HepG2 (cell line): ENCODE measurements around the gene VAV2. TPM values are rescaled to one million over a fixed set of nuclear protein-coding genes. Genes with fewer than 3 reads are reported as not detected.
A peak's percentile ranks its signal among the peaks of the same experiment; 100 is the strongest.
"Not testable (repeated sequence)": the region's sequence is repeated elsewhere in the genome, so short reads cannot be mapped to it uniquely, and the experiment has no call there.

Experiments used
- ATAC-seq: fragments of 200-7000 bp; cut with Tn5 transposase; 3 replicates; pipeline ENCODE4 v1.9.1; 2020; ENCODE audit warnings: mild to moderate bottlenecking, moderate library complexity
- BruUV-seq: library from RNA; stranded (reverse); fragments of 400-500 nt; replicated peaks from 2 replicates; lab custom pipeline; 2021; lab: Mats Ljungman, UMichigan
- CTCF ChIA-PET: fragments of 300-600 bp; formaldehyde crosslinking; extraction: SDS; loops from one replicate; lab custom pipeline; 2021; ENCODE audit warnings: low total read pairs, inconsistent platforms, low intra/inter-chr PET ratio; lab: Yijun Ruan, JAX
- POLR2A ChIA-PET: fragments of 350-600 bp; sonication (Branson Sonifier 250); formaldehyde crosslinking; loops from one replicate; lab custom pipeline; 2020; ENCODE audit warnings: antibody characterized with exemption, inconsistent platforms; lab: Yijun Ruan, JAX
- DNase-seq: peaks from one replicate; pipeline ENCODE4 v3.0.0-alpha.2; 2015; ENCODE audit warnings: low spot score
- FAIRE-seq: peaks from 3 replicates; lab custom pipeline; 2011; peaks lifted over from hg19 to GRCh38; lab: Jason Lieb, UNC
- H2AFZ ChIP-seq: one replicate; pipeline ENCODE4 v1.6.1; 2011; ENCODE audit warnings: low read length, inconsistent platforms
- H3K27ac ChIP-seq: fragments of 300-600 bp; 3 replicates; pipeline ENCODE4 v1.8.0; 2011; ENCODE audit warnings: mixed run types, mild to moderate bottlenecking, mixed read lengths, low read length, inconsistent platforms; ENCODE audit not compliant: insufficient read depth; ENCODE audit errors: extremely low read length
- H3K27me3 ChIP-seq, 2 experiments: fragments of 200-600 bp in 1 of 2; 2 replicates in 1 of 2; 3 replicates in 1 of 2; pipeline versions ENCODE4 v1.6.0 to v1.8.0; 2011; ENCODE audit warnings: low read length in 2 of 2, mild to moderate bottlenecking in 2 of 2, moderate library complexity in 2 of 2, inconsistent platforms in 1 of 2; ENCODE audit not compliant: insufficient read depth in 2 of 2, control insufficient read depth in 1 of 2
- H3K36me3 ChIP-seq, 2 experiments: fragments of 200-600 bp in 1 of 2; replicated peaks in 1 of 2; 2 replicates in 1 of 2; 3 replicates in 1 of 2; pipeline versions ENCODE4 v1.5.1 to v1.8.0; 2011; ENCODE audit warnings: low read length in 2 of 2, inconsistent platforms in 1 of 2; ENCODE audit not compliant: insufficient read depth in 2 of 2, control insufficient read depth in 1 of 2
- H3K4me1 ChIP-seq: 2 replicates; pipeline ENCODE4 v1.5.1; 2012; ENCODE audit warnings: low read length, inconsistent platforms; ENCODE audit not compliant: insufficient read depth
- H3K4me2 ChIP-seq: 2 replicates; pipeline ENCODE4 v1.6.0; 2011; ENCODE audit warnings: low read depth, low read length, inconsistent platforms
- H3K4me3 ChIP-seq, 3 experiments: fragments of 200-600 bp in 1 of 3; sonication (generic), shearing (Covaris generic) in 1 of 3; replicated peaks in 1 of 3; 2 replicates each; pipeline ENCODE4 v1.5.1; 2011 to 2016; ENCODE audit warnings: low read length in 3 of 3, inconsistent platforms in 2 of 3, low read depth in 2 of 3, mild to moderate bottlenecking in 2 of 3, control low read depth in 1 of 3, mixed read lengths in 1 of 3; ENCODE audit not compliant: insufficient read depth in 1 of 3
- H3K79me2 ChIP-seq: one replicate; pipeline ENCODE4 v1.6.1; 2011; ENCODE audit warnings: low read length, inconsistent platforms; ENCODE audit not compliant: insufficient read depth
- H3K9ac ChIP-seq: 2 replicates; pipeline ENCODE4 v1.6.0; 2011; ENCODE audit warnings: mild to moderate bottlenecking, low read depth, low read length, inconsistent platforms; ENCODE audit not compliant: insufficient read depth
- H3K9me3 ChIP-seq: 2 replicates; pipeline ENCODE4 v1.5.1; 2012; ENCODE audit warnings: mild to moderate bottlenecking, low read length
- H4K20me1 ChIP-seq: 2 replicates; pipeline ENCODE4 v1.6.0; 2011; ENCODE audit warnings: inconsistent platforms, mild to moderate bottlenecking, low read length, moderate library complexity; ENCODE audit not compliant: insufficient read depth
- FOSL2 ChIP-seq: sonication (generic); formaldehyde crosslinking; IDR thresholded peaks from 2 replicates; pipeline ENCODE4 v1.4.0; 2020; ENCODE audit warnings: missing genetic modification reagents
- FOXA1 ChIP-seq, 2 experiments: fragments of 450-650 bp in 1 of 2; sonication (generic) in 1 of 2; formaldehyde crosslinking in 1 of 2; IDR thresholded peaks; 2 replicates each; pipeline versions ENCODE4 v1.4.0 to v1.6.1; 2016 to 2020; ENCODE audit warnings: missing genetic modification reagents in 1 of 2
- ISL2 ChIP-seq: sonication (generic); formaldehyde crosslinking; IDR thresholded peaks from 2 replicates; pipeline ENCODE4 v1.5.0; 2020; ENCODE audit warnings: missing genetic modification reagents
- MZF1 ChIP-seq: sonication (generic); formaldehyde crosslinking; IDR thresholded peaks from 2 replicates; pipeline ENCODE4 v1.8.1; 2023; ENCODE audit warnings: mild to moderate bottlenecking, missing genetic modification reagents, borderline replicate concordance
- PHF5A ChIP-seq: IDR thresholded peaks from one replicate; pipeline ENCODE4 v1.6.1; 2018; ENCODE audit warnings: low read depth, missing genetic modification reagents; ENCODE audit not compliant: unreplicated experiment
- RERE ChIP-seq: IDR thresholded peaks from 2 replicates; pipeline ENCODE4 v1.6.1; 2016; ENCODE audit warnings: low read depth, missing genetic modification reagents, missing compliant biosample characterization
- RNF219 ChIP-seq: sonication (generic); formaldehyde crosslinking; IDR thresholded peaks from 2 replicates; pipeline ENCODE4 v1.5.0; 2020; ENCODE audit warnings: mild to moderate bottlenecking, missing genetic modification reagents
- ZBTB38 ChIP-seq: sonication (generic); formaldehyde crosslinking; IDR thresholded peaks from 2 replicates; pipeline ENCODE4 v1.5.1; 2020; ENCODE audit warnings: mild to moderate bottlenecking, missing genetic modification reagents
- ZNF703 ChIP-seq: sonication (generic); formaldehyde crosslinking; IDR thresholded peaks from 2 replicates; pipeline ENCODE4 v1.5.1; 2020; ENCODE audit warnings: missing genetic modification reagents, mild to moderate bottlenecking, moderate library complexity, borderline replicate concordance
- WGBS: methylation state at CpG from one replicate; pipeline ENCODE4 v1.1.6; 2017; ENCODE audit warnings: low lambda C conversion rate; 5-methylcytosine and 5-hydroxymethylcytosine counted together
- in situ Hi-C: cut with HindIII; loops from 2 replicates; pipeline ENCODE4 v1.10.0; 2017; ENCODE audit warnings: low pct_unique_long_range_greater_than_20kb; ENCODE audit not compliant: extremely low pct_ligation_motif_present
- intact Hi-C: fragments of 100-400 bp; cut with micrococcal nuclease; formaldehyde crosslinking; loops from one replicate; pipeline ENCODE4 v1.10.0; 2022; ENCODE audit not compliant: unreplicated experiment
- polyA plus RNA-seq, 8 experiments: library from polyadenylated mRNA; depleted of rRNA in 3 of 8; stranded (reverse) in 7 of 8; unstranded in 1 of 8; fragments of >200 nt; fragmentation: Illumina TruSeq in 4 of 8; extraction: Trizol in 4 of 8; gene quantifications; 2 replicates each; pipeline versions ENCODE4 v1.2.1 to v1.2.3, GENCODE V29; 2011 to 2016; ENCODE audit warnings: low read depth in 4 of 8, missing spikeins in 1 of 8, mixed read lengths in 1 of 8; ENCODE audit not compliant: insufficient read depth in 1 of 8
- total RNA-seq, 5 experiments: library from RNA; depleted of rRNA; stranded (reverse); fragments of >200 nt; fragmentation: Illumina TruSeq; extraction: Trizol; gene quantifications; 2 replicates each; pipeline ENCODE4 v1.2.3, GENCODE V29; 2016; ENCODE audit warnings: low read depth in 1 of 5

The VAV2 gene
- total and polyA plus RNA-seq, 2 of the 13 experiments (the other 11 are each of a cell fraction or from before 2014, with no cell fraction given) = 22.5 to 22.9 TPM

- TF ChIP-seq RERE (CRISPR knock-in tag) (no peak), FOSL2 (0 out of 2 replicates have a peak, but pooled peaks have one; percentile 10), ZBTB38 (CRISPR knock-in tag) (peak; percentile 64; the same call in 1 of the 2 replicates), PHF5A (CRISPR knock-in tag) (no peak), RNF219 (CRISPR knock-in tag) (no peak), ZNF703 (CRISPR knock-in tag) (no peak), MZF1 (CRISPR knock-in tag) (no peak), FOXA1 (IDR thresholded peaks at IDR 0.05) (no peak), FOXA1 (CRISPR knock-in tag; IDR thresholded peaks at IDR 0.05) (no peak), ISL2 (no peak)
Measured at GRCh38 chr9:133924453-133924852, 67.7 kb downstream of the VAV2 start (continued).

GRCh38 chr9:133923608-133924007, 68.5 kb downstream of the VAV2 start:
- POLR2A ChIA-PET, H3K4me2 ChIP-seq, ATAC-seq, FAIRE-seq, DNase-seq, H3K9me3 ChIP-seq, BruUV-seq, H3K27me3 ChIP-seq, H3K4me3 ChIP-seq, in situ Hi-C loops, H3K9ac ChIP-seq, H3K27ac ChIP-seq, H2AFZ ChIP-seq: not testable (repeated sequence)
- 93% methylated on average over 2 of the region's 2 CpGs for WGBS
- H3K4me1 ChIP-seq = peaks cover 28% of the 10 kb centered on the region
- peaks cover 60% of the 10 kb centered on the region for H3K79me2 ChIP-seq
- peaks cover 6 to 25% of the 10 kb centered on the region in 2 experiments for H3K36me3 ChIP-seq
- CTCF ChIA-PET = interaction anchor here (1.0 kb wide), 1 partner anchor 71 kb away, joined by 4 read pairs; no protein-coding TSS in a partner anchor
- intact Hi-C loops = loop anchor here (5.0 kb wide), 1 partner anchor 54 kb away; no protein-coding TSS in a partner anchor
- peaks cover 17% of the 10 kb centered on the region; the same call in 1 of the 2 replicates for H4K20me1 ChIP-seq
